IMR-90 (cell line): ENCODE measurements around the gene TMEM269. TPM values are rescaled to one million over a fixed set of nuclear protein-coding genes. Genes with fewer than 3 reads are reported as not detected.
A peak's percentile ranks its signal among the peaks of the same experiment; 100 is the strongest.

ENCODE experiments used
- ATAC-seq: fragments of 200-7000 bp; cut with Tn5 transposase; 2 replicates; pipeline ENCODE4 v1.9.1; 2020; ENCODE audit warnings: low read depth, mild to moderate bottlenecking, moderate library complexity
- BruUV-seq: library from RNA; stranded (reverse); fragments of 400-500 nt; replicated peaks from 2 replicates; lab custom pipeline; 2021; lab: Mats Ljungman, UMichigan
- CTCF ChIA-PET: fragments of 300-600 bp; formaldehyde crosslinking; extraction: SDS; loops from one replicate; lab custom pipeline; 2021; ENCODE audit warnings: antibody characterized with exemption; lab: Yijun Ruan, JAX
- POLR2A ChIA-PET: fragments of 300-600 bp; sonication (Branson Sonifier 250); formaldehyde crosslinking; loops from one replicate; lab custom pipeline; 2022; ENCODE audit warnings: antibody characterized with exemption; ENCODE audit not compliant: unreplicated experiment; lab: Charles Lee
- DNase-seq: peaks from one replicate; pipeline ENCODE4 v3.0.0; 2013
- H2AFZ ChIP-seq: replicated peaks from 2 replicates; pipeline ENCODE3; 2013; ENCODE audit warnings: low read length, mild to moderate bottlenecking; ENCODE audit not compliant: poor library complexity
- H2AK5ac ChIP-seq: 2 replicates; pipeline ENCODE4 v1.6.1; 2013; ENCODE audit warnings: low read depth, low read length, inconsistent platforms
- H2AK9ac ChIP-seq: replicated peaks from 2 replicates; pipeline ENCODE3; 2013; ENCODE audit warnings: mild to moderate bottlenecking, low read depth, low read length, moderate library complexity; ENCODE audit not compliant: poor library complexity
- H2BK120ac ChIP-seq: 2 replicates; pipeline ENCODE4 v1.6.1; 2013; ENCODE audit warnings: low read depth, low read length, inconsistent platforms
- H2BK15ac ChIP-seq: 3 replicates; pipeline ENCODE4 v1.6.1; 2013; ENCODE audit warnings: low read depth, low read length, inconsistent platforms
- H2BK20ac ChIP-seq: 2 replicates; pipeline ENCODE4 v1.6.1; 2013; ENCODE audit warnings: low read depth, mild to moderate bottlenecking, inconsistent platforms, low read length, moderate library complexity
- H2BK5ac ChIP-seq: 2 replicates; pipeline ENCODE4 v1.6.1; 2013; ENCODE audit warnings: mild to moderate bottlenecking, low read depth, low read length, inconsistent platforms; ENCODE audit not compliant: poor library complexity, severe bottlenecking
- H3K14ac ChIP-seq: replicated peaks from 2 replicates; pipeline ENCODE4 v1.6.1; 2013; ENCODE audit warnings: low read depth, low read length, inconsistent platforms
- H3K18ac ChIP-seq: 2 replicates; pipeline ENCODE4 v1.6.1; 2013; ENCODE audit warnings: low read depth, low read length, control low read depth
- H3K23ac ChIP-seq: 2 replicates; pipeline ENCODE4 v1.6.1; 2013; ENCODE audit warnings: low read depth, low read length, inconsistent platforms
- H3K27ac ChIP-seq: 2 replicates; pipeline ENCODE4 v1.5.1; 2013; ENCODE audit warnings: mild to moderate bottlenecking, control low read depth, low read length; ENCODE audit not compliant: insufficient read depth
- H3K27me3 ChIP-seq: 2 replicates; pipeline ENCODE4 v1.6.1; 2013; ENCODE audit warnings: low read length; ENCODE audit not compliant: control insufficient read depth, insufficient read depth
- H3K36me3 ChIP-seq: 2 replicates; pipeline ENCODE4 v1.6.1; 2013; ENCODE audit warnings: low read length, mixed read lengths; ENCODE audit not compliant: control insufficient read depth, insufficient read depth
- H3K4ac ChIP-seq: 2 replicates; pipeline ENCODE4 v1.6.1; 2013; ENCODE audit warnings: low read depth, low read length, inconsistent platforms
- H3K4me1 ChIP-seq: 2 replicates; pipeline ENCODE4 v1.6.1; 2013; ENCODE audit warnings: low read length, mixed read lengths; ENCODE audit not compliant: control insufficient read depth, insufficient read depth
- H3K4me2 ChIP-seq: 2 replicates; pipeline ENCODE4 v1.6.1; 2013; ENCODE audit warnings: low read depth, mild to moderate bottlenecking, control low read depth, low read length, moderate library complexity
- H3K4me3 ChIP-seq: 2 replicates; pipeline ENCODE4 v1.5.1; 2013; ENCODE audit warnings: low read depth, mild to moderate bottlenecking, control low read depth, low read length, moderate library complexity; ENCODE audit not compliant: insufficient read depth
- H3K56ac ChIP-seq: 2 replicates; pipeline ENCODE4 v1.6.1; 2013; ENCODE audit warnings: low read length, inconsistent platforms; ENCODE audit not compliant: insufficient read depth; ENCODE audit errors: extremely low read depth
- H3K79me1 ChIP-seq, 2 experiments: 2 replicates each; pipeline ENCODE4 v1.6.1; 2013; ENCODE audit warnings: low read length in 2 of 2, inconsistent platforms in 1 of 2, low read depth in 1 of 2
- H3K9ac ChIP-seq: 2 replicates; pipeline ENCODE4 v1.6.1; 2013; ENCODE audit warnings: low read depth, low read length, control low read depth
- H3K9me1 ChIP-seq: 2 replicates; pipeline ENCODE4 v1.6.1; 2013; ENCODE audit warnings: low read length, inconsistent platforms; ENCODE audit not compliant: insufficient read depth
- H3K9me3 ChIP-seq: 2 replicates; pipeline ENCODE4 v1.6.1; 2013; ENCODE audit warnings: low read length; ENCODE audit not compliant: control insufficient read depth, insufficient read depth
- H4K20me1 ChIP-seq: 2 replicates; pipeline ENCODE4 v1.6.1; 2013; ENCODE audit warnings: low read length, inconsistent platforms; ENCODE audit not compliant: insufficient read depth
- H4K5ac ChIP-seq: 2 replicates; pipeline ENCODE4 v1.6.1; 2013; ENCODE audit warnings: mild to moderate bottlenecking, low read depth, low read length, control low read depth
- H4K8ac ChIP-seq, 2 experiments: 2 replicates each; pipeline ENCODE4 v1.6.1; 2013; ENCODE audit warnings: low read depth in 2 of 2, low read length in 2 of 2, control low read depth in 1 of 2, inconsistent platforms in 1 of 2
- H4K91ac ChIP-seq: 2 replicates; pipeline ENCODE4 v1.6.1; 2013; ENCODE audit warnings: low read depth, low read length, inconsistent platforms; ENCODE audit not compliant: insufficient read depth
- BHLHE40 ChIP-seq: fragments of 150-350 bp; IDR thresholded peaks from 2 replicates; pipeline ENCODE4 v1.6.1; 2016; ENCODE audit warnings: mild to moderate bottlenecking, low read depth, low read length
- CEBPB ChIP-seq: IDR thresholded peaks from 2 replicates; pipeline ENCODE4 v1.6.1; 2012; ENCODE audit warnings: low read depth, low read length, improper control_type of control experiment
- FOS ChIP-seq: fragments of 150-350 bp; IDR thresholded peaks from 2 replicates; pipeline ENCODE4 v1.6.1; 2016; ENCODE audit warnings: low read depth, low read length
- MAFK ChIP-seq: IDR thresholded peaks from 2 replicates; pipeline ENCODE4 v1.6.1; 2012; ENCODE audit warnings: low read depth, low read length, improper control_type of control experiment
- MAZ ChIP-seq: IDR thresholded peaks from 2 replicates; pipeline ENCODE4 v1.6.1; 2012; ENCODE audit warnings: low read depth, mild to moderate bottlenecking, low read length, improper control_type of control experiment, moderate library complexity, borderline replicate concordance
- NFE2L2 ChIP-seq: fragments of 150-350 bp; IDR thresholded peaks from 2 replicates; pipeline ENCODE4 v1.6.1; 2016; ENCODE audit warnings: low read depth, mild to moderate bottlenecking, low read length
- RAD21 ChIP-seq: IDR thresholded peaks from 2 replicates; pipeline ENCODE4 v1.6.1; 2012; ENCODE audit warnings: low read length, improper control_type of control experiment
- RCOR1 ChIP-seq: IDR thresholded peaks from 2 replicates; pipeline ENCODE4 v1.6.1; 2012; ENCODE audit warnings: mild to moderate bottlenecking, low read length, improper control_type of control experiment; ENCODE audit not compliant: insufficient replicate concordance
- SMC3 ChIP-seq: fragments of 150-350 bp; IDR thresholded peaks from 2 replicates; pipeline ENCODE4 v1.6.1; 2016; ENCODE audit warnings: low read depth, mild to moderate bottlenecking, antibody characterized with exemption, low read length, moderate library complexity
- WGBS, 2 experiments: methylation state at CpG; one replicate each; pipeline versions ENCODE4 v1.1.5 to v1.1.7; 2013; ENCODE audit warnings: missing lambda C conversion rate in 2 of 2; ENCODE audit not compliant: insufficient read length in 1 of 2; ENCODE audit errors: extremely low coverage in 2 of 2; 5-methylcytosine and 5-hydroxymethylcytosine counted together
- dilution Hi-C: fragments of 300-500 bp; cut with HindIII; formaldehyde crosslinking; loops from one replicate; pipeline ENCODE4 v1.14.3; 2018; ENCODE audit warnings: low sequenced_read_pairs; ENCODE audit not compliant: unreplicated experiment
- in situ Hi-C: fragments of 300-500 bp; cut with MboI; formaldehyde crosslinking; loops from 3 replicates; pipeline ENCODE4 v1.14.3; 2019; ENCODE audit warnings: low sequenced_read_pairs, inconsistent platforms, mixed read lengths
- intact Hi-C: fragments of 100-400 bp; cut with micrococcal nuclease; formaldehyde crosslinking; loops from 2 replicates; pipeline ENCODE4 v1.10.0; 2022
- polyA plus RNA-seq, 3 experiments: library from polyadenylated mRNA; depleted of rRNA; stranded (reverse); fragments of >200 nt; gene quantifications; 2 replicates each; pipeline ENCODE4 v1.2.3, GENCODE V29; 2012; ENCODE audit warnings: low replicate concordance in 1 of 3
- total RNA-seq: library from RNA; depleted of rRNA; stranded (reverse); fragments of >200 nt; gene quantifications from 2 replicates; pipeline ENCODE4 v1.2.3, GENCODE V29; 2012
- TF ChIP-seq, protein P1 (sequence below): conservative IDR thresholded peaks from 2 replicates; pipeline ENCODE4 v1.5.1; 2012; ENCODE audit warnings: mild to moderate bottlenecking, low read depth, low read length, improper control_type of control experiment

The TMEM269 gene
- total and polyA plus RNA-seq, 2 of the 4 experiments (the other 2 are of a cell fraction): not detected

DNA sequence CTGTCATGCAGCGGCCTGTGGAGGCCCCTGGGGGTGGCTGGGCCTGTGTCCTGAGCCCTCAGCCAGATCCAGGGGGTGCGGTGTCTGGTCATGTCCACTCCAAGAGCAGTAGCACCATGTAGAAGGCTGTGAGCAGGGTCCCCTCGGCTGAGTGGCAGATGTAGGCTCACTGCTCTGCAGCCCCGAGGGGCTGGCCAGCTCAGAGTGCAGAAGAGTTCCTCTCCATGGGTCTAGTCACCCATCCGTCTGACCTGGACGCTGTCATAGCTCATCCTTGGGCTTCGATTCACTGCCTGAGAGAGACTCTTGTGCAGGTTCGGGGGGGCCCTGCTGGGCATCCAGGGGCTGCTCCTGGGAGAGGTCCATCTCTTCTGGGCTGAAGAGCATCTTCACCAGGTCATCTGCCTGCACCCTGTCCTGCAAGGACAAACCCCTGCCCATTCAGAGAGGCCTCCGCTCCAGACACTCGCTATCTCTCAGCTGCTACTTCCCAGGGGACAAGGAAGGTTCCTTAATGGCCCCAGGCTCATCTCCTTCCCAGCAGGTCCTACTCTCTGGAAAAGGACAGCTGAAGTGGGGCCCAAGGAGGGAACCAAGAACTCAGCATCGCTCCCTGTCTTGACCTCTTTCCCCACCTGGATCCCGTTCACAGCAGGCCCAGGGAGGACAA, 38.2 kb upstream of the TMEM269 start (continued):
- no peak for TF ChIP-seq RAD21

DNA sequence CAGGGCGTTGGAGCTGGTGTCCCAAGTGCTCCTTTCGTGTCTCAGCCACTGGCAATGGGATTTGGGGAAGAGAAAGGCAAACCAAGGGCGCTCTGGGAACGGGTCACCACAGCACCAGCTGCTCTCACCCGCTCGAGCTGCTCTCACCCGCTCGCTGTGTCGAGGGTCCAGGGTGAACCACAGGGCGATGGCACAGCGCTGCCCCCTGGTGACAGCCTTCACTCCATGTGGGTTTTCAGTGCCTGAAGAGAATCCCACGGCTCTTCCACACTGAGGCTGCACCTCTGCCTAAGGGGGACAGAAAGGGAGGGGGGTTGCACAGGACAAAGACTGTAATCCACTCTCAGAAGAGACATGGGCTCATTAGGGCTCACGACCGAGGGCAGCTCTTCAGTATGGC, 37.7 kb upstream of the TMEM269 start:
- peaks cover 24% of the 10 kb centered on the region for H4K20me1 ChIP-seq
- no peak overlapping the region for H2BK120ac ChIP-seq
- no peak for DNase-seq
- no peak overlapping the region for H3K4ac ChIP-seq
- no peak overlapping the region for H4K5ac ChIP-seq
- H3K9ac ChIP-seq: no peak overlapping the region
- no peak overlapping the region for H3K56ac ChIP-seq
- no peak overlapping the region for H3K4me2 ChIP-seq
- no peak overlapping the region for H3K23ac ChIP-seq
- peak; percentile 39 for TF ChIP-seq RAD21
- peak; percentile 51 for TF ChIP-seq SMC3
- no peak for TF ChIP-seq NFE2L2
- TF ChIP-seq BHLHE40: no peak
- TF ChIP-seq MAFK: no peak
- no peak for TF ChIP-seq FOS
- no peak for TF ChIP-seq RCOR1
- no peak for TF ChIP-seq MAZ
- TF ChIP-seq, protein P1, sequence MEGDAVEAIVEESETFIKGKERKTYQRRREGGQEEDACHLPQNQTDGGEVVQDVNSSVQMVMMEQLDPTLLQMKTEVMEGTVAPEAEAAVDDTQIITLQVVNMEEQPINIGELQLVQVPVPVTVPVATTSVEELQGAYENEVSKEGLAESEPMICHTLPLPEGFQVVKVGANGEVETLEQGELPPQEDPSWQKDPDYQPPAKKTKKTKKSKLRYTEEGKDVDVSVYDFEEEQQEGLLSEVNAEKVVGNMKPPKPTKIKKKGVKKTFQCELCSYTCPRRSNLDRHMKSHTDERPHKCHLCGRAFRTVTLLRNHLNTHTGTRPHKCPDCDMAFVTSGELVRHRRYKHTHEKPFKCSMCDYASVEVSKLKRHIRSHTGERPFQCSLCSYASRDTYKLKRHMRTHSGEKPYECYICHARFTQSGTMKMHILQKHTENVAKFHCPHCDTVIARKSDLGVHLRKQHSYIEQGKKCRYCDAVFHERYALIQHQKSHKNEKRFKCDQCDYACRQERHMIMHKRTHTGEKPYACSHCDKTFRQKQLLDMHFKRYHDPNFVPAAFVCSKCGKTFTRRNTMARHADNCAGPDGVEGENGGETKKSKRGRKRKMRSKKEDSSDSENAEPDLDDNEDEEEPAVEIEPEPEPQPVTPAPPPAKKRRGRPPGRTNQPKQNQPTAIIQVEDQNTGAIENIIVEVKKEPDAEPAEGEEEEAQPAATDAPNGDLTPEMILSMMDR: peak; percentile 46
- TF ChIP-seq CEBPB: no peak
- H3K9me1 ChIP-seq: peaks cover 9% of the 10 kb centered on the region; the same call in 1 of the 2 replicates
- dilution Hi-C loops: no loop called here
- no peak overlapping the region for H3K18ac ChIP-seq
- no peak overlapping the region for H3K27ac ChIP-seq
- ChIA-PET POLR2A (no interaction called here), CTCF (interaction anchor here (0.9 to 1.1 kb wide), 2 partner anchors 17 to 46 kb away, joined by 3 read pairs; no protein-coding TSS in a partner anchor)
- intact Hi-C loops: loop anchor here (1.0 kb wide), 1 partner anchor 169 kb away; no protein-coding TSS in a partner anchor
- peaks cover 5 to 11% of the 10 kb centered on the region in 2 experiments for H3K79me1 ChIP-seq
- H2BK20ac ChIP-seq: no peak overlapping the region
- H3K14ac ChIP-seq: no peak overlapping the region
- no peaks in the 10 kb centered on the region for H3K9me3 ChIP-seq
- H4K8ac ChIP-seq: no peak overlapping the region
- peak overlapping the region; percentile 76 for H2AK9ac ChIP-seq
- peak; percentile 52; the same call in 1 of the 2 replicates for ATAC-seq
- H3K4me3 ChIP-seq: no peak overlapping the region
- 60% methylated on average over 5 of the region's 14 CpGs; no CpG with 5 or more reads in 1 of the 2 experiments for WGBS, 2 experiments
- H4K91ac ChIP-seq: no peak overlapping the region
- H2BK15ac ChIP-seq: no peak overlapping the region
- H2AFZ ChIP-seq: no peak overlapping the region
- H3K36me3 ChIP-seq: peaks cover 53% of the 10 kb centered on the region
- no peak overlapping the region for H2AK5ac ChIP-seq
- no TSS peak for BruUV-seq
- no peaks in the 10 kb centered on the region for H3K27me3 ChIP-seq
- H2BK5ac ChIP-seq: no peak overlapping the region
- in situ Hi-C loops: no loop called here
- H3K4me1 ChIP-seq: no peaks in the 10 kb centered on the region
